Upper lobe of left lung (tissue), 6 donors: ENCODE results near the gene ARID5B. TPM values are rescaled to one million over a fixed set of nuclear protein-coding genes. Genes with fewer than 3 reads are reported as not detected.
A peak's percentile ranks its signal among the peaks of the same experiment; 100 is the strongest.

Source experiments
- ATAC-seq, 2 donors: fragments of 200-7000 bp; cut with Tn5 transposase; one replicate each; pipeline ENCODE4 v1.9.1; 2022; ENCODE audit warnings: mild to moderate bottlenecking in 2 of 2, moderate library complexity in 2 of 2; ENCODE audit not compliant: low FRiP score in 2 of 2
- DNase-seq, 2 donors: peaks; one replicate each; pipeline ENCODE4 v3.0.0-alpha.2; 2019 to 2020
- H3K27ac ChIP-seq, 4 donors: fragments of 200-600 bp; sonication (generic); one replicate each; pipeline ENCODE4 v1.5.1; 2016 to 2019
- H3K27me3 ChIP-seq, 4 donors: fragments of 200-600 bp; sonication (generic); one replicate each; pipeline ENCODE4 v1.5.1; 2017 to 2019
- H3K36me3 ChIP-seq, 4 donors: fragments of 200-600 bp; sonication (generic); one replicate each; pipeline ENCODE4 v1.5.1; 2016 to 2019
- H3K4me1 ChIP-seq, 4 donors: fragments of 200-600 bp; sonication (generic); one replicate each; pipeline ENCODE4 v1.5.1; 2018 to 2019
- H3K4me3 ChIP-seq, 4 donors: fragments of 200-600 bp; sonication (generic); one replicate each; pipeline ENCODE4 v1.5.1; 2017 to 2019; ENCODE audit warnings: mild to moderate bottlenecking in 2 of 4, moderate library complexity in 1 of 4
- H3K9me3 ChIP-seq, 4 donors: fragments of 200-600 bp; sonication (generic); one replicate each; pipeline ENCODE4 v1.5.1; 2018 to 2019
- CTCF ChIP-seq, 6 experiments: fragments of 450-650 bp in 4 of 6; fragments of 200-600 bp in 2 of 6; sonication (generic) in 2 of 6; IDR thresholded peaks; one replicate each; pipeline ENCODE4 v1.5.1; 2016 to 2019; ENCODE audit warnings: antibody characterized with exemption in 6 of 6
- EP300 ChIP-seq, 4 donors: sonication (generic); formaldehyde crosslinking; IDR thresholded peaks; one replicate each; pipeline ENCODE4 v1.5.1; 2017; ENCODE audit warnings: antibody characterized with exemption in 4 of 4, control low read depth in 2 of 4
- POLR2A ChIP-seq, 4 donors: fragments of 450-650 bp; IDR thresholded peaks; one replicate each; pipeline ENCODE4 v1.5.1; 2016 to 2017; ENCODE audit warnings: antibody characterized with exemption in 4 of 4, mild to moderate bottlenecking in 2 of 4
- POLR2AphosphoS5 ChIP-seq, 2 donors: sonication (generic); formaldehyde crosslinking; IDR thresholded peaks; one replicate each; pipeline ENCODE4 v1.5.1; 2017; ENCODE audit warnings: antibody characterized with exemption in 2 of 2
- WGBS, 2 donors: methylation state at CpG; one replicate each; pipeline ENCODE4 v1.1.5; 2017 to 2018; 5-methylcytosine and 5-hydroxymethylcytosine counted together
- total RNA-seq, 6 donors: library from RNA; depleted of rRNA in 4 of 6; stranded (reverse); fragments of >200 nt in 4 of 6; gene quantifications; one replicate each; pipeline versions ENCODE4 v1.1.0 to v1.2.1, GENCODE V29; 2016 to 2021
- donor health status: DM: no; HTN: no; CAD: no; lungs with moderate emphysema.
- donor health status: DM: no; HTN: yes; CAD: no; lungs with severe emphysema.

ARID5B gene
- total RNA-seq, 6 donors from 2014 or later, result 20.2 to 51.3 (median 28.4) TPM

- DNase-seq, result no peak
- Histone ChIP-seq H3K4me3 (no peak overlapping the region), H3K27ac (no peak overlapping the region), H3K36me3 (no peaks in the 10 kb centered on the region), H3K27me3 (no peaks in the 10 kb centered on the region), H3K4me1 (peaks cover 5 to 19% (median 15%) of the 10 kb centered on the region in 4 donors), H3K9me3 (no peaks in the 10 kb centered on the region)
- TF ChIP-seq CTCF (IDR thresholded peaks at IDR 0.05) (no peak), POLR2AphosphoS5 (IDR thresholded peaks at IDR 0.05) (no peak), POLR2A (IDR thresholded peaks at IDR 0.05) (no peak)
- no peak for ATAC-seq
Measured at GRCh38 chr10:62106929-62107519, 205.5 kb downstream of the ARID5B start.

GRCh38 chr10:62108759-62109586 lies 207.5 kb downstream of the ARID5B start:
- H3K4me3 ChIP-seq, result no peak overlapping the region
- no peaks in the 10 kb centered on the region for H3K36me3 ChIP-seq
- no peak for TF ChIP-seq CTCF (IDR thresholded peaks at IDR 0.05)
- H3K4me1 ChIP-seq, result peaks cover 5 to 19% (median 15%) of the 10 kb centered on the region in 4 donors
- H3K9me3 ChIP-seq, result no peaks in the 10 kb centered on the region
- H3K27me3 ChIP-seq, result no peaks in the 10 kb centered on the region
- no peak for ATAC-seq
- H3K27ac ChIP-seq, result no peak overlapping the region
- no peak for DNase-seq

GRCh38 chr10:62109587-62110293 lies 208.2 kb downstream of the ARID5B start:
- peak in 1 of 2 donors; percentile 78 for ATAC-seq

GRCh38 chr10:62112300-62112699 lies 210.8 kb downstream of the ARID5B start:
- no peak for ATAC-seq
- H3K27ac ChIP-seq, result no peak overlapping the region

More at GRCh38 chr10:62109587-62110293, 208.2 kb downstream of the ARID5B start:
- Histone ChIP-seq H3K4me1 (peaks cover 5 to 19% (median 15%) of the 10 kb centered on the region in 4 donors), H3K36me3 (no peaks in the 10 kb centered on the region), H3K4me3 (no peak overlapping the region), H3K9me3 (no peaks in the 10 kb centered on the region), H3K27me3 (no peaks in the 10 kb centered on the region), H3K27ac (no peak overlapping the region)
- TF ChIP-seq CTCF (IDR thresholded peaks at IDR 0.05) (no peak), EP300 (IDR thresholded peaks at IDR 0.05) (no peak), POLR2AphosphoS5 (IDR thresholded peaks at IDR 0.05) (no peak), POLR2A (IDR thresholded peaks at IDR 0.05) (no peak)
- DNase-seq, result no peak
- 93 to 100% methylated on average over 1 of the region's 1 CpG for WGBS, 2 donors

More at GRCh38 chr10:62112300-62112699, 210.8 kb downstream of the ARID5B start:
- Histone ChIP-seq H3K27me3 (no peaks in the 10 kb centered on the region), H3K4me3 (no peak overlapping the region), H3K36me3 (no peaks in the 10 kb centered on the region), H3K4me1 (peaks cover 5 to 19% (median 15%) of the 10 kb centered on the region in 4 donors), H3K9me3 (no peaks in the 10 kb centered on the region)
- DNase-seq, result no peak
- TF ChIP-seq EP300 (IDR thresholded peaks at IDR 0.05) (no peak), POLR2A (IDR thresholded peaks at IDR 0.05) (no peak), CTCF (IDR thresholded peaks at IDR 0.05) (no peak), POLR2AphosphoS5 (IDR thresholded peaks at IDR 0.05) (no peak)
